Measurements from ENCODE around the gene KLHDC9. TPM values are rescaled to one million over a fixed set of nuclear protein-coding genes. Genes with fewer than 3 reads are reported as not detected.

Gene KLHDC9
- total and polyA plus RNA-seq, 2 of the 13 experiments (the other 11 are each of a cell fraction or from before 2014, with no cell fraction given): 2.9 TPM

DNA sequence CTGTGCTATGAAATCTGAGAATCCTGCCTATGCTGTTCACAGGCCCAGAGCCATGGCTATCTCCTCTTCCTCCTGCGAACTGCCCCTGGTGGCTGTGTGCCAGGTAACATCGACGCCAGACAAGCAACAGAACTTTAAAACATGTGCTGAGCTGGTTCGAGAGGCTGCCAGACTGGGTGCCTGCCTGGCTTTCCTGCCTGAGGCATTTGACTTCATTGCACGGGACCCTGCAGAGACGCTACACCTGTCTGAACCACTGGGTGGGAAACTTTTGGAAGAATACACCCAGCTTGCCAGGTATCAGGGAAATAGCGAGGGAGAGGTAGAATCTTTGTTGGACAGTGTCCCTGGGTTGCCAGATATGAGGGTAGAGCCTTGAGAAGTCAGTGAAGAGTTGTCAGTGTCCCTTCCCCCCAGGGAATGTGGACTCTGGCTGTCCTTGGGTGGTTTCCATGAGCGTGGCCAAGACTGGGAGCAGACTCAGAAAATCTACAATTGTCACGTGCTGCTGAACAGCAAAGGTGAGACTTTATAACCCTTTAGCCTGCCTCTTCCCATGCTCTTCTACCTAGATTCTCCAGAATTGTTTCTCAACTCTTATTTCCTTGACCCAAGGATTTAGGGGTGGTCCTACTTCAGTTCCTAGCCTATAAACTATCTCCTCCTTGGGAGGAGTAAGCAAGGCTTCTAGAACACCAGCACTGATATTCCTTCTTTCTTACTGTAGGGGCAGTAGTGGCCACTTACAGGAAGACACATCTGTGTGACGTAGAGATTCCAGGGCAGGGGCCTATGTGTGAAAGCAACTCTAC, 21.1 kb downstream of the KLHDC9 start:
- DNase-seq (ENCODE audit: low spot score) (no peak), FAIRE-seq (peak; percentile 40), ATAC-seq (peak; percentile 24)
- BruUV-seq (replicated peaks): no TSS peak
- Histone ChIP-seq H4K20me1 (ENCODE audit: insufficient read depth, low read length) (peaks cover 4% of the 10 kb centered on the region; the same call in 1 of the 2 replicates), H3K27ac (ENCODE audit: extremely low read length, insufficient read depth, low read length) (peak overlapping the region; percentile 88), H3K36me3 (replicated peaks in 1 of 2; ENCODE audit: control insufficient read depth in 1 of 2, insufficient read depth in 2 of 2, low read length in 2 of 2) (peaks cover 18 to 46% of the 10 kb centered on the region in 2 experiments), H3K4me1 (ENCODE audit: insufficient read depth, low read length) (peaks cover 44% of the 10 kb centered on the region), H3K27me3 (ENCODE audit: control insufficient read depth in 1 of 2, insufficient read depth in 2 of 2, low read length in 2 of 2) (no peaks in the 10 kb centered on the region; a peak in 1 of 5 replicates), H3K4me3 (replicated peaks in 1 of 3; ENCODE audit: insufficient read depth in 1 of 3, low read depth in 2 of 3, low read length in 3 of 3) (peak overlapping the region; percentile 95 to 99 (median 96); a peak in 5 of 6 replicates), H3K4me2 (ENCODE audit: low read depth, low read length) (peak overlapping the region; percentile 98), H3K9me3 (ENCODE audit: low read length) (no peaks in the 10 kb centered on the region), H3K9ac (ENCODE audit: insufficient read depth, low read depth, low read length) (peak overlapping the region; percentile 96), H2AFZ (ENCODE audit: low read length) (no peak overlapping the region), H3K79me2 (ENCODE audit: insufficient read depth, low read length) (peaks cover 50% of the 10 kb centered on the region)
- intact Hi-C loops (cut with micrococcal nuclease; ENCODE audit: unreplicated experiment) (no loop called here), in situ Hi-C loops (cut with HindIII; ENCODE audit: extremely low pct_ligation_motif_present, low pct_unique_long_range_greater_than_20kb) (no loop called here)
- ChIA-PET CTCF (ENCODE audit: low intra/inter-chr PET ratio, low total read pairs) (no interaction called here), POLR2A (no interaction called here)
- 57% methylated on average over 10 of the region's 10 CpGs for WGBS (ENCODE audit: low lambda C conversion rate)
- TF ChIP-seq SALL1 (CRISPR knock-in tag; IDR thresholded peaks at IDR 0.05): no peak
- TF ChIP-seq CREB1 (IDR thresholded peaks at IDR 0.05): no peak
- no peak for TF ChIP-seq CREB1 (CRISPR knock-in tag; IDR thresholded peaks at IDR 0.05)
- no peak for TF ChIP-seq HMGA1 (CRISPR knock-in tag; conservative IDR thresholded peaks at IDR 0.05)
- TF ChIP-seq FOXO1 (CRISPR knock-in tag; IDR thresholded peaks at IDR 0.05): no peak
- no peak for TF ChIP-seq ZC3H4 (CRISPR knock-in tag; IDR thresholded peaks at IDR 0.05; ENCODE audit: borderline replicate concordance)
- TF ChIP-seq, protein P1, sequence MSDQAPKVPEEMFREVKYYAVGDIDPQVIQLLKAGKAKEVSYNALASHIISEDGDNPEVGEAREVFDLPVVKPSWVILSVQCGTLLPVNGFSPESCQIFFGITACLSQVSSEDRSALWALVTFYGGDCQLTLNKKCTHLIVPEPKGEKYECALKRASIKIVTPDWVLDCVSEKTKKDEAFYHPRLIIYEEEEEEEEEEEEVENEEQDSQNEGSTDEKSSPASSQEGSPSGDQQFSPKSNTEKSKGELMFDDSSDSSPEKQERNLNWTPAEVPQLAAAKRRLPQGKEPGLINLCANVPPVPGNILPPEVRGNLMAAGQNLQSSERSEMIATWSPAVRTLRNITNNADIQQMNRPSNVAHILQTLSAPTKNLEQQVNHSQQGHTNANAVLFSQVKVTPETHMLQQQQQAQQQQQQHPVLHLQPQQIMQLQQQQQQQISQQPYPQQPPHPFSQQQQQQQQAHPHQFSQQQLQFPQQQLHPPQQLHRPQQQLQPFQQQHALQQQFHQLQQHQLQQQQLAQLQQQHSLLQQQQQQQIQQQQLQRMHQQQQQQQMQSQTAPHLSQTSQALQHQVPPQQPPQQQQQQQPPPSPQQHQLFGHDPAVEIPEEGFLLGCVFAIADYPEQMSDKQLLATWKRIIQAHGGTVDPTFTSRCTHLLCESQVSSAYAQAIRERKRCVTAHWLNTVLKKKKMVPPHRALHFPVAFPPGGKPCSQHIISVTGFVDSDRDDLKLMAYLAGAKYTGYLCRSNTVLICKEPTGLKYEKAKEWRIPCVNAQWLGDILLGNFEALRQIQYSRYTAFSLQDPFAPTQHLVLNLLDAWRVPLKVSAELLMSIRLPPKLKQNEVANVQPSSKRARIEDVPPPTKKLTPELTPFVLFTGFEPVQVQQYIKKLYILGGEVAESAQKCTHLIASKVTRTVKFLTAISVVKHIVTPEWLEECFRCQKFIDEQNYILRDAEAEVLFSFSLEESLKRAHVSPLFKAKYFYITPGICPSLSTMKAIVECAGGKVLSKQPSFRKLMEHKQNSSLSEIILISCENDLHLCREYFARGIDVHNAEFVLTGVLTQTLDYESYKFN (CRISPR knock-in tag; conservative IDR thresholded peaks at IDR 0.05): no peak
- TF ChIP-seq SRF (IDR thresholded peaks at IDR 0.05; ENCODE audit: low read depth, low read length): no peak
- 0 out of 2 replicates have a peak, but pooled peaks have one; percentile 9 for TF ChIP-seq RAD21 (CRISPR knock-in tag; IDR thresholded peaks at IDR 0.05)
- no peak for TF ChIP-seq RXRA (CRISPR knock-in tag; IDR thresholded peaks at IDR 0.05)
- TF ChIP-seq ZNF768 (CRISPR knock-in tag; IDR thresholded peaks at IDR 0.05): peak; percentile 33; the same call in 1 of the 2 replicates
- no peak for TF ChIP-seq RARG (CRISPR knock-in tag; IDR thresholded peaks at IDR 0.05; ENCODE audit: low read depth)
- TF ChIP-seq, protein P2, sequence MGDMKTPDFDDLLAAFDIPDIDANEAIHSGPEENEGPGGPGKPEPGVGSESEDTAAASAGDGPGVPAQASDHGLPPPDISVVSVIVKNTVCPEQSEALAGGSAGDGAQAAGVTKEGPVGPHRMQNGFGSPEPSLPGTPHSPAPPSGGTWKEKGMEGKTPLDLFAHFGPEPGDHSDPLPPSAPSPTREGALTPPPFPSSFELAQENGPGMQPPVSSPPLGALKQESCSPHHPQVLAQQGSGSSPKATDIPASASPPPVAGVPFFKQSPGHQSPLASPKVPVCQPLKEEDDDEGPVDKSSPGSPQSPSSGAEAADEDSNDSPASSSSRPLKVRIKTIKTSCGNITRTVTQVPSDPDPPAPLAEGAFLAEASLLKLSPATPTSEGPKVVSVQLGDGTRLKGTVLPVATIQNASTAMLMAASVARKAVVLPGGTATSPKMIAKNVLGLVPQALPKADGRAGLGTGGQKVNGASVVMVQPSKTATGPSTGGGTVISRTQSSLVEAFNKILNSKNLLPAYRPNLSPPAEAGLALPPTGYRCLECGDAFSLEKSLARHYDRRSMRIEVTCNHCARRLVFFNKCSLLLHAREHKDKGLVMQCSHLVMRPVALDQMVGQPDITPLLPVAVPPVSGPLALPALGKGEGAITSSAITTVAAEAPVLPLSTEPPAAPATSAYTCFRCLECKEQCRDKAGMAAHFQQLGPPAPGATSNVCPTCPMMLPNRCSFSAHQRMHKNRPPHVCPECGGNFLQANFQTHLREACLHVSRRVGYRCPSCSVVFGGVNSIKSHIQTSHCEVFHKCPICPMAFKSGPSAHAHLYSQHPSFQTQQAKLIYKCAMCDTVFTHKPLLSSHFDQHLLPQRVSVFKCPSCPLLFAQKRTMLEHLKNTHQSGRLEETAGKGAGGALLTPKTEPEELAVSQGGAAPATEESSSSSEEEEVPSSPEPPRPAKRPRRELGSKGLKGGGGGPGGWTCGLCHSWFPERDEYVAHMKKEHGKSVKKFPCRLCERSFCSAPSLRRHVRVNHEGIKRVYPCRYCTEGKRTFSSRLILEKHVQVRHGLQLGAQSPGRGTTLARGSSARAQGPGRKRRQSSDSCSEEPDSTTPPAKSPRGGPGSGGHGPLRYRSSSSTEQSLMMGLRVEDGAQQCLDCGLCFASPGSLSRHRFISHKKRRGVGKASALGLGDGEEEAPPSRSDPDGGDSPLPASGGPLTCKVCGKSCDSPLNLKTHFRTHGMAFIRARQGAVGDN (CRISPR knock-in tag; IDR thresholded peaks at IDR 0.05): peak; percentile 50
- TF ChIP-seq KDM2A (CRISPR knock-in tag; IDR thresholded peaks at IDR 0.05; ENCODE audit: borderline replicate concordance, low read depth): peak; percentile 23; the same call in 1 of the 2 replicates
- no peak for TF ChIP-seq CENPX (CRISPR knock-in tag; IDR thresholded peaks at IDR 0.05)
- no peak for TF ChIP-seq GABPA (IDR thresholded peaks at IDR 0.05; ENCODE audit: low read depth, low read length)
- TF ChIP-seq GABPA (CRISPR knock-in tag; IDR thresholded peaks at IDR 0.05; ENCODE audit: low read depth): peak; percentile 15

Measured in HepG2 (cell line).